ENCODE results near the gene SLC22A13.

DNA sequence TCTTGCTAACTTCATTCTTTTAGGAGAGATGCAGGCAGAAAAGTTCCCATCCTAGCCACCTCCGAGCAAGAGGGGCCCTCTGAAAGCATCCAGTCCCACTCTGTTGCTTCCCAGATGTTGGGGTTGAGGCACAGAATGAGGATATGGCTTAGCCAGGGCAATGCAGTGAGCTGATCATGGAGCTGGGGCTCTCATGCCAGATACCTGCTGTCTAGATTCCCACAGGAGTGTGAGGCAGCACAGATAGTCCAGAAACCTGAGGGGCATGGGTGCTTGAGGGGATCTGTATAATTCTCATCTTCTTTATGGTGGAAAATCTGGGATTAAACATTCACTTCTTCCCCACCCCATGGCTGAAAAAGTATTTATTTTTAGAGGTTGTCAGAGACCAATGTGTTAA, 1.2 kb downstream of the SLC22A13 start:
- TF ChIP-seq, protein P1, sequence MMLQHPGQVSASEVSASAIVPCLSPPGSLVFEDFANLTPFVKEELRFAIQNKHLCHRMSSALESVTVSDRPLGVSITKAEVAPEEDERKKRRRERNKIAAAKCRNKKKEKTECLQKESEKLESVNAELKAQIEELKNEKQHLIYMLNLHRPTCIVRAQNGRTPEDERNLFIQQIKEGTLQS (IDR thresholded peaks at IDR 0.05), result no peak
- TF ChIP-seq, protein P1 (CRISPR knock-in tag; conservative IDR thresholded peaks at IDR 0.05), result no peak
- TF ChIP-seq ILK (tag; IDR thresholded peaks at IDR 0.05; ENCODE audit: borderline replicate concordance, low read depth), result no peak
- no peak for TF ChIP-seq ZBED1 (IDR thresholded peaks at IDR 0.05)
- no peak for TF ChIP-seq XRCC3 (IDR thresholded peaks at IDR 0.05)
- no peak for TF ChIP-seq STAT5B (CRISPR knock-in tag; IDR thresholded peaks at IDR 0.05)
- TF ChIP-seq, protein P2, sequence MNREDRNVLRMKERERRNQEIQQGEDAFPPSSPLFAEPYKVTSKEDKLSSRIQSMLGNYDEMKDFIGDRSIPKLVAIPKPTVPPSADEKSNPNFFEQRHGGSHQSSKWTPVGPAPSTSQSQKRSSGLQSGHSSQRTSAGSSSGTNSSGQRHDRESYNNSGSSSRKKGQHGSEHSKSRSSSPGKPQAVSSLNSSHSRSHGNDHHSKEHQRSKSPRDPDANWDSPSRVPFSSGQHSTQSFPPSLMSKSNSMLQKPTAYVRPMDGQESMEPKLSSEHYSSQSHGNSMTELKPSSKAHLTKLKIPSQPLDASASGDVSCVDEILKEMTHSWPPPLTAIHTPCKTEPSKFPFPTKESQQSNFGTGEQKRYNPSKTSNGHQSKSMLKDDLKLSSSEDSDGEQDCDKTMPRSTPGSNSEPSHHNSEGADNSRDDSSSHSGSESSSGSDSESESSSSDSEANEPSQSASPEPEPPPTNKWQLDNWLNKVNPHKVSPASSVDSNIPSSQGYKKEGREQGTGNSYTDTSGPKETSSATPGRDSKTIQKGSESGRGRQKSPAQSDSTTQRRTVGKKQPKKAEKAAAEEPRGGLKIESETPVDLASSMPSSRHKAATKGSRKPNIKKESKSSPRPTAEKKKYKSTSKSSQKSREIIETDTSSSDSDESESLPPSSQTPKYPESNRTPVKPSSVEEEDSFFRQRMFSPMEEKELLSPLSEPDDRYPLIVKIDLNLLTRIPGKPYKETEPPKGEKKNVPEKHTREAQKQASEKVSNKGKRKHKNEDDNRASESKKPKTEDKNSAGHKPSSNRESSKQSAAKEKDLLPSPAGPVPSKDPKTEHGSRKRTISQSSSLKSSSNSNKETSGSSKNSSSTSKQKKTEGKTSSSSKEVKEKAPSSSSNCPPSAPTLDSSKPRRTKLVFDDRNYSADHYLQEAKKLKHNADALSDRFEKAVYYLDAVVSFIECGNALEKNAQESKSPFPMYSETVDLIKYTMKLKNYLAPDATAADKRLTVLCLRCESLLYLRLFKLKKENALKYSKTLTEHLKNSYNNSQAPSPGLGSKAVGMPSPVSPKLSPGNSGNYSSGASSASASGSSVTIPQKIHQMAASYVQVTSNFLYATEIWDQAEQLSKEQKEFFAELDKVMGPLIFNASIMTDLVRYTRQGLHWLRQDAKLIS (CRISPR knock-in tag; IDR thresholded peaks at IDR 0.05), result no peak
- TF ChIP-seq, protein P3, sequence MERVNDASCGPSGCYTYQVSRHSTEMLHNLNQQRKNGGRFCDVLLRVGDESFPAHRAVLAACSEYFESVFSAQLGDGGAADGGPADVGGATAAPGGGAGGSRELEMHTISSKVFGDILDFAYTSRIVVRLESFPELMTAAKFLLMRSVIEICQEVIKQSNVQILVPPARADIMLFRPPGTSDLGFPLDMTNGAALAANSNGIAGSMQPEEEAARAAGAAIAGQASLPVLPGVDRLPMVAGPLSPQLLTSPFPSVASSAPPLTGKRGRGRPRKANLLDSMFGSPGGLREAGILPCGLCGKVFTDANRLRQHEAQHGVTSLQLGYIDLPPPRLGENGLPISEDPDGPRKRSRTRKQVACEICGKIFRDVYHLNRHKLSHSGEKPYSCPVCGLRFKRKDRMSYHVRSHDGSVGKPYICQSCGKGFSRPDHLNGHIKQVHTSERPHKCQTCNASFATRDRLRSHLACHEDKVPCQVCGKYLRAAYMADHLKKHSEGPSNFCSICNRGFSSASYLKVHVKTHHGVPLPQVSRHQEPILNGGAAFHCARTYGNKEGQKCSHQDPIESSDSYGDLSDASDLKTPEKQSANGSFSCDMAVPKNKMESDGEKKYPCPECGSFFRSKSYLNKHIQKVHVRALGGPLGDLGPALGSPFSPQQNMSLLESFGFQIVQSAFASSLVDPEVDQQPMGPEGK (CRISPR knock-in tag; IDR thresholded peaks at IDR 0.05; ENCODE audit: borderline replicate concordance), result no peak
- TF ChIP-seq TBP (optimal IDR thresholded peaks at IDR 0.05; ENCODE audit: low read depth, low read length), result no peak
- TF ChIP-seq TGIF2 (CRISPR knock-in tag; IDR thresholded peaks at IDR 0.05), result no peak
- TF ChIP-seq, protein P4, sequence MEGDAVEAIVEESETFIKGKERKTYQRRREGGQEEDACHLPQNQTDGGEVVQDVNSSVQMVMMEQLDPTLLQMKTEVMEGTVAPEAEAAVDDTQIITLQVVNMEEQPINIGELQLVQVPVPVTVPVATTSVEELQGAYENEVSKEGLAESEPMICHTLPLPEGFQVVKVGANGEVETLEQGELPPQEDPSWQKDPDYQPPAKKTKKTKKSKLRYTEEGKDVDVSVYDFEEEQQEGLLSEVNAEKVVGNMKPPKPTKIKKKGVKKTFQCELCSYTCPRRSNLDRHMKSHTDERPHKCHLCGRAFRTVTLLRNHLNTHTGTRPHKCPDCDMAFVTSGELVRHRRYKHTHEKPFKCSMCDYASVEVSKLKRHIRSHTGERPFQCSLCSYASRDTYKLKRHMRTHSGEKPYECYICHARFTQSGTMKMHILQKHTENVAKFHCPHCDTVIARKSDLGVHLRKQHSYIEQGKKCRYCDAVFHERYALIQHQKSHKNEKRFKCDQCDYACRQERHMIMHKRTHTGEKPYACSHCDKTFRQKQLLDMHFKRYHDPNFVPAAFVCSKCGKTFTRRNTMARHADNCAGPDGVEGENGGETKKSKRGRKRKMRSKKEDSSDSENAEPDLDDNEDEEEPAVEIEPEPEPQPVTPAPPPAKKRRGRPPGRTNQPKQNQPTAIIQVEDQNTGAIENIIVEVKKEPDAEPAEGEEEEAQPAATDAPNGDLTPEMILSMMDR (IDR thresholded peaks at IDR 0.05 in 2 of 3, conservative IDR thresholded peaks at IDR 0.05 in 1 of 3; ENCODE audit: insufficient read depth in 2 of 3, low read depth in 1 of 3, low read length in 3 of 3), result no peak
- no peak for TF ChIP-seq NFIX (CRISPR knock-in tag; IDR thresholded peaks at IDR 0.05; ENCODE audit: low read depth)
- TF ChIP-seq TEAD4 (IDR thresholded peaks at IDR 0.05; ENCODE audit: low read length), result no peak
- no peak for TF ChIP-seq TEAD4 (CRISPR knock-in tag; IDR thresholded peaks at IDR 0.05; ENCODE audit: borderline replicate concordance)
- TF ChIP-seq, protein P5, sequence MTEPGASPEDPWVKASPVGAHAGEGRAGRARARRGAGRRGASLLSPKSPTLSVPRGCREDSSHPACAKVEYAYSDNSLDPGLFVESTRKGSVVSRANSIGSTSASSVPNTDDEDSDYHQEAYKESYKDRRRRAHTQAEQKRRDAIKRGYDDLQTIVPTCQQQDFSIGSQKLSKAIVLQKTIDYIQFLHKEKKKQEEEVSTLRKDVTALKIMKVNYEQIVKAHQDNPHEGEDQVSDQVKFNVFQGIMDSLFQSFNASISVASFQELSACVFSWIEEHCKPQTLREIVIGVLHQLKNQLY (CRISPR knock-in tag; conservative IDR thresholded peaks at IDR 0.05), result no peak
- no peak for TF ChIP-seq ZNF121 (CRISPR knock-in tag; conservative IDR thresholded peaks at IDR 0.05)

Measured in K562 (cell line).